Measurements from ENCODE around the gene PRSS38.

The PRSS38 gene

DNA sequence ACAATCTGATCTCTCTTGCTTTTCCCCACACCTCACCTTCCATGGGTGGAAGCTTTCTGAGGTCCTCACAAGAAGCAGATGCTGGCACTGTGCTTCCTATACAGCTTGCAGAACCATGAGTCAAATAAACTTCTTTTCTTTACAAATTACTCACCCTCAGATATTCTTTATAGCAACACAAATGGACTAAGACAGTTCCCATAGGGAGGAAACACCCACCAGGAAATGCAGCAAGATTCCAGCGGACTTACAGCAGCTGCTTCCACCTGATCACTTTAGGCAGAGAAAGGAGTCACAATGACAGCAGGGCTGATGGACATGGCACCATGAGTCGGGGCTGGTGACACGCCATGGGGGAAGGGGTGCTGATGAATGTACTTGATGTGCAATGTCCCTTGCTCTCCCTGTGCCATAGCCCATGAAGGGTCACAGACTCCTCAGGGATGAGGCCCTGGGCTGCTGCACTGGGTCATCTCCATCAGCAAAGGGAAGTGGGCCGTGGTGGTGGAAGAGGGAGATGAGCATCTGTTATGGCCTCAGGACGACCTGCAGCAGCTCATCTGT is 53.9 kb downstream of the PRSS38 start (continued):
- TF ChIP-seq, protein P1, sequence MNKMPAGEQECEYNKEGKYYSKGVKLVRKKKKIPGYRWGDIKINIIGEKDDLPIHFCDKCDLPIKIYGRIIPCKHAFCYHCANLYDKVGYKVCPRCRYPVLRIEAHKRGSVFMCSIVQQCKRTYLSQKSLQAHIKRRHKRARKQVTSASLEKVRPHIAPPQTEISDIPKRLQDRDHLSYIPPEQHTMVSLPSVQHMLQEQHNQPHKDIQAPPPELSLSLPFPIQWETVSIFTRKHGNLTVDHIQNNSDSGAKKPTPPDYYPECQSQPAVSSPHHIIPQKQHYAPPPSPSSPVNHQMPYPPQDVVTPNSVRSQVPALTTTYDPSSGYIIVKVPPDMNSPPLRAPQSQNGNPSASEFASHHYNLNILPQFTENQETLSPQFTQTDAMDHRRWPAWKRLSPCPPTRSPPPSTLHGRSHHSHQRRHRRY (tag by site-specific recombination; IDR thresholded peaks at IDR 0.05): no peak
- no peak for TF ChIP-seq GLI4 (tag by site-specific recombination; IDR thresholded peaks at IDR 0.05)
- no peak for TF ChIP-seq TRIM28 (IDR thresholded peaks at IDR 0.05; ENCODE audit: borderline replicate concordance, low read length)
- no peak for TF ChIP-seq SCRT2 (tag by site-specific recombination; IDR thresholded peaks at IDR 0.05)
- TF ChIP-seq, protein P2, sequence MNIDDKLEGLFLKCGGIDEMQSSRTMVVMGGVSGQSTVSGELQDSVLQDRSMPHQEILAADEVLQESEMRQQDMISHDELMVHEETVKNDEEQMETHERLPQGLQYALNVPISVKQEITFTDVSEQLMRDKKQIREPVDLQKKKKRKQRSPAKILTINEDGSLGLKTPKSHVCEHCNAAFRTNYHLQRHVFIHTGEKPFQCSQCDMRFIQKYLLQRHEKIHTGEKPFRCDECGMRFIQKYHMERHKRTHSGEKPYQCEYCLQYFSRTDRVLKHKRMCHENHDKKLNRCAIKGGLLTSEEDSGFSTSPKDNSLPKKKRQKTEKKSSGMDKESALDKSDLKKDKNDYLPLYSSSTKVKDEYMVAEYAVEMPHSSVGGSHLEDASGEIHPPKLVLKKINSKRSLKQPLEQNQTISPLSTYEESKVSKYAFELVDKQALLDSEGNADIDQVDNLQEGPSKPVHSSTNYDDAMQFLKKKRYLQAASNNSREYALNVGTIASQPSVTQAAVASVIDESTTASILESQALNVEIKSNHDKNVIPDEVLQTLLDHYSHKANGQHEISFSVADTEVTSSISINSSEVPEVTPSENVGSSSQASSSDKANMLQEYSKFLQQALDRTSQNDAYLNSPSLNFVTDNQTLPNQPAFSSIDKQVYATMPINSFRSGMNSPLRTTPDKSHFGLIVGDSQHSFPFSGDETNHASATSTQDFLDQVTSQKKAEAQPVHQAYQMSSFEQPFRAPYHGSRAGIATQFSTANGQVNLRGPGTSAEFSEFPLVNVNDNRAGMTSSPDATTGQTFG (tag by site-specific recombination; IDR thresholded peaks at IDR 0.05; ENCODE audit: borderline replicate concordance): no peak

DNA sequence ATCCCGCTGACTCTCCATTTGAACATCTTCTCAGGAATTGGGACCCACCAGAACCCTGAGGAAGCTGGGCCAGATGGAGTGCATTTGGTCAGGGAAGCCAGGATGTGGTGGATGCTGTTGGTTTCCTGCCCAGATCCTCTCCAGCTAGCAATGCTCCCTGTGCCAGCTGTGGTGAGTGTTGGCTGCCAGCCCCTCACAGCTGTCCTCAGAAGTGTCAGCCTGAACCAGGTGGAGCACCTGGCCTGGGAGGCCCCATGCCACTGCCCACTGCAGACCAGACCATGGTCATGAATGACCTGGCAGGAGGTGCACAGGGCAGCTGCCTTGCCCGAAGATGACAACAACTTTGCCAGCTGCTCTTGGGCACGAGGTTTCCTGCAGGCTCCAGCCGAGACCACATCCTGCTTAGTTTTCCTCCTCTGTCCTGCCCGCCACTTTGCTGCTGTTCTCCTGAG is 54.4 kb downstream of the PRSS38 start:
- ChIA-PET POLR2A (interaction anchor here (0.6 kb wide), 1 partner anchor 134 kb away, joined by 5 read pairs; no protein-coding TSS in a partner anchor), CTCF (no interaction called here)

DNA sequence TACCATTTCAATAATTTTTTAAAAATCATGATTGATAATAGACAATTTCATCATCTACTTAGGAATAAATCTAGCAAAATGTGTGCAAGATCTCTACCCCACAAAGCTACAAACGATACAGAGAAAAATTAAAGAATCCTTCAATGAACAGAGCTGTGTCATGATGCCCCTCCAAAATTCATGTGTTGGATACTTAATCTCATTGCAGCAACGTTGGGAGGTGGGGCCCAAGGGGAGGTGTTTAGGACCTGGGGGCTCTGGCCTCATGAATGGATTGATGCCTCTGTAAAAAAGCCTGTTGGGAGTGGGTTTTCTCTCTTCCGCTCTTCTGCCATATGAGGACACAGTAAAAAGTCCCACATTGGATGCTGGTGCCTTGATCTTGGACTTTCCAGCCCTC is 54.9 kb downstream of the PRSS38 start:
- no peaks in the 10 kb centered on the region for H3K4me1 ChIP-seq (ENCODE audit: control insufficient read depth, insufficient read depth, low read length)
- no peaks in the 10 kb centered on the region for H3K36me3 ChIP-seq (ENCODE audit: control insufficient read depth in 2 of 2, insufficient read depth in 1 of 2, low read length in 2 of 2)
- ChIA-PET POLR2A (no interaction called here), CTCF (no interaction called here)
- TF ChIP-seq ZNF175 (tag by site-specific recombination; IDR thresholded peaks at IDR 0.05): no peak
- TF ChIP-seq KLF8 (tag by site-specific recombination; IDR thresholded peaks at IDR 0.05): no peak
- TF ChIP-seq ZFP3 (tag by site-specific recombination; IDR thresholded peaks at IDR 0.05; ENCODE audit: low read depth): no peak
- no peak for TF ChIP-seq ZNF138 (tag by site-specific recombination; IDR thresholded peaks at IDR 0.05; ENCODE audit: borderline replicate concordance)
- TF ChIP-seq ZNF426 (tag by site-specific recombination; IDR thresholded peaks at IDR 0.05): no peak
- no peak for TF ChIP-seq ZNF530 (tag by site-specific recombination; IDR thresholded peaks at IDR 0.05; ENCODE audit: low read depth)
- TF ChIP-seq ZBTB17 (tag by site-specific recombination; IDR thresholded peaks at IDR 0.05): no peak
- TF ChIP-seq GLIS1 (tag by site-specific recombination; IDR thresholded peaks at IDR 0.05): no peak
- no peak for TF ChIP-seq ZNF274 (IDR thresholded peaks at IDR 0.05; ENCODE audit: low read length)
- TF ChIP-seq ZNF274 (tag by site-specific recombination; IDR thresholded peaks at IDR 0.05; ENCODE audit: borderline replicate concordance): no peak
- TF ChIP-seq ZNF623 (tag by site-specific recombination; IDR thresholded peaks at IDR 0.05): no peak
- TF ChIP-seq, protein P3, sequence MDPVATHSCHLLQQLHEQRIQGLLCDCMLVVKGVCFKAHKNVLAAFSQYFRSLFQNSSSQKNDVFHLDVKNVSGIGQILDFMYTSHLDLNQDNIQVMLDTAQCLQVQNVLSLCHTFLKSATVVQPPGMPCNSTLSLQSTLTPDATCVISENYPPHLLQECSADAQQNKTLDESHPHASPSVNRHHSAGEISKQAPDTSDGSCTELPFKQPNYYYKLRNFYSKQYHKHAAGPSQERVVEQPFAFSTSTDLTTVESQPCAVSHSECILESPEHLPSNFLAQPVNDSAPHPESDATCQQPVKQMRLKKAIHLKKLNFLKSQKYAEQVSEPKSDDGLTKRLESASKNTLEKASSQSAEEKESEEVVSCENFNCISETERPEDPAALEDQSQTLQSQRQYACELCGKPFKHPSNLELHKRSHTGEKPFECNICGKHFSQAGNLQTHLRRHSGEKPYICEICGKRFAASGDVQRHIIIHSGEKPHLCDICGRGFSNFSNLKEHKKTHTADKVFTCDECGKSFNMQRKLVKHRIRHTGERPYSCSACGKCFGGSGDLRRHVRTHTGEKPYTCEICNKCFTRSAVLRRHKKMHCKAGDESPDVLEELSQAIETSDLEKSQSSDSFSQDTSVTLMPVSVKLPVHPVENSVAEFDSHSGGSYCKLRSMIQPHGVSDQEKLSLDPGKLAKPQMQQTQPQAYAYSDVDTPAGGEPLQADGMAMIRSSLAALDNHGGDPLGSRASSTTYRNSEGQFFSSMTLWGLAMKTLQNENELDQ (tag by site-specific recombination; IDR thresholded peaks at IDR 0.05; ENCODE audit: low read depth): no peak
- TF ChIP-seq, protein P4, sequence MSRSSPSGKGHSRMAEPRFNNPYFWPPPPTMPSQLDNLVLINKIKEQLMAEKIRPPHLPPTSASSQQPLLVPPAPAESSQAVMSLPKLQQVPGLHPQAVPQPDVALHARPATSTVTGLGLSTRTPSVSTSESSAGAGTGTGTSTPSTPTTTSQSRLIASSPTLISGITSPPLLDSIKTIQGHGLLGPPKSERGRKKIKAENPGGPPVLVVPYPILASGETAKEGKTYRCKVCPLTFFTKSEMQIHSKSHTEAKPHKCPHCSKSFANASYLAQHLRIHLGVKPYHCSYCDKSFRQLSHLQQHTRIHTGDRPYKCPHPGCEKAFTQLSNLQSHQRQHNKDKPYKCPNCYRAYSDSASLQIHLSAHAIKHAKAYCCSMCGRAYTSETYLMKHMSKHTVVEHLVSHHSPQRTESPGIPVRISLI (tag by site-specific recombination; IDR thresholded peaks at IDR 0.05): no peak
- no peak for TF ChIP-seq ZNF157 (tag by site-specific recombination; IDR thresholded peaks at IDR 0.05)
- no peak for TF ChIP-seq MZF1 (tag by site-specific recombination; IDR thresholded peaks at IDR 0.05; ENCODE audit: borderline replicate concordance)
- TF ChIP-seq ZBTB21 (tag by site-specific recombination; IDR thresholded peaks at IDR 0.05): no peak
- no peaks in the 10 kb centered on the region for H3K9me3 ChIP-seq (ENCODE audit: control insufficient read depth, insufficient read depth, low read depth, low read length)
- H3K4me3 ChIP-seq (ENCODE audit: low read depth, low read length): no peak overlapping the region
- H3K27ac ChIP-seq (ENCODE audit: extremely low read depth, low read depth, low read length): no peak overlapping the region

More for the DNA sequence above, 54.4 kb downstream of the PRSS38 start:
- H3K27ac ChIP-seq (ENCODE audit: extremely low read depth, low read depth, low read length): no peak overlapping the region
- no peaks in the 10 kb centered on the region for H3K36me3 ChIP-seq (ENCODE audit: control insufficient read depth in 2 of 2, insufficient read depth in 1 of 2, low read length in 2 of 2)
- no peak for TF ChIP-seq ZNF211 (tag by site-specific recombination; IDR thresholded peaks at IDR 0.05; ENCODE audit: low read depth)
- TF ChIP-seq ZNF239 (tag by site-specific recombination; IDR thresholded peaks at IDR 0.05): no peak
- TF ChIP-seq ZNF544 (tag by site-specific recombination; IDR thresholded peaks at IDR 0.05): no peak
- TF ChIP-seq, protein P5, sequence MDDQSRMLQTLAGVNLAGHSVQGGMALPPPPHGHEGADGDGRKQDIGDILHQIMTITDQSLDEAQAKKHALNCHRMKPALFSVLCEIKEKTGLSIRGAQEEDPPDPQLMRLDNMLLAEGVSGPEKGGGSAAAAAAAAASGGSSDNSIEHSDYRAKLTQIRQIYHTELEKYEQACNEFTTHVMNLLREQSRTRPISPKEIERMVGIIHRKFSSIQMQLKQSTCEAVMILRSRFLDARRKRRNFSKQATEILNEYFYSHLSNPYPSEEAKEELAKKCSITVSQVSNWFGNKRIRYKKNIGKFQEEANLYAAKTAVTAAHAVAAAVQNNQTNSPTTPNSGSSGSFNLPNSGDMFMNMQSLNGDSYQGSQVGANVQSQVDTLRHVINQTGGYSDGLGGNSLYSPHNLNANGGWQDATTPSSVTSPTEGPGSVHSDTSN (CRISPR knock-in tag; IDR thresholded peaks at IDR 0.05): no peak
- TF ChIP-seq REPIN1 (tag by site-specific recombination; IDR thresholded peaks at IDR 0.05; ENCODE audit: low read depth): no peak
- no peak for TF ChIP-seq YY2 (tag by site-specific recombination; IDR thresholded peaks at IDR 0.05)
- no peaks in the 10 kb centered on the region for H3K9me3 ChIP-seq (ENCODE audit: control insufficient read depth, insufficient read depth, low read depth, low read length)
- no peaks in the 10 kb centered on the region for H3K4me1 ChIP-seq (ENCODE audit: control insufficient read depth, insufficient read depth, low read length)
- no peak overlapping the region for H3K4me3 ChIP-seq (ENCODE audit: low read depth, low read length)
